ENCODE measurements around the gene NRF1.
A peak's percentile ranks its signal among the peaks of the same experiment; 100 is the strongest.

Gene NRF1

DNA sequence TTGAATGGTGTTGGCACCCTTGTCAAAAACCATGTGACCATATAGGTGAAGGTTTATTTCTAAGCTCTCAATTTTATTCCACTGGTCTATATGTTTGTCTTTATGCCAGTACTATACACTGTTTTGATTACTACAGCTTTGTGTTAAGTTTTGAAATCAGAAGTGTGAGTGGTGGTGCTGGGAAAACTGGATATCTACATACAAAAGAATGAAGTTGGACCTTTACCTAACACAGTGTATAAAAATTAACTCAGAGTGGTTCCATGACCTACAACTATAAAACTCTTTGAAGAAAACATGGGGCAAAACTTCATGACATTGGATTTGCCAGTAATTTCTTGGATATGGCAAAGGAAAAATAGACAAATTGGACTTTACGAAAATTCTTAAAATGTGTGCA lies 112.2 kb downstream of the NRF1 start:
- no peak for DNase-seq (ENCODE audit: low read depth)
- TF ChIP-seq CTCF (conservative IDR thresholded peaks at IDR 0.05; ENCODE audit: control insufficient read depth, insufficient read depth, low read depth, low read length), result no peak
- H3K4me3 ChIP-seq (ENCODE audit: control insufficient read depth, low read depth, low read length), result no peak overlapping the region

DNA sequence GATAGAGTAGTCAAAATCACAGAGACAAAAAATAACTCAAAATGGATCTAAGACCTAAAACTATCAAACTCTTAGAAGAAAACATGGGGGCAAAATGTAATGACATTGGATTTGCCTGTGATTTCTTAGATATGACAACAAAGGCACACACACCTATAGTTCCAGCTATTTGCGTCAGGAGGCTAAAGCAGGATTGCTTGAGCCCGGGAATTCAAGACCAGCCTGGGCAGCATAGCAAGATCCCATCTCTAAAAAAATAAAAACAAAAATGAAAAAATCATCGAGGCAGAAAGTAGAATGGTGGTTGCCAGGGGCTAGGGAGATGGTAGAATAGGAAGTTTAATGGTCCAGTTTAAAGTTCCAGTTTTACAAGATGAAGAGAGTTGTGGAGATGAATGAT lies 113.3 kb downstream of the NRF1 start:
- no peak for DNase-seq (ENCODE audit: low read depth)
- TF ChIP-seq CTCF (conservative IDR thresholded peaks at IDR 0.05; ENCODE audit: control insufficient read depth, insufficient read depth, low read depth, low read length), result no peak
- H3K4me3 ChIP-seq (ENCODE audit: control insufficient read depth, low read depth, low read length), result no peak overlapping the region

DNA sequence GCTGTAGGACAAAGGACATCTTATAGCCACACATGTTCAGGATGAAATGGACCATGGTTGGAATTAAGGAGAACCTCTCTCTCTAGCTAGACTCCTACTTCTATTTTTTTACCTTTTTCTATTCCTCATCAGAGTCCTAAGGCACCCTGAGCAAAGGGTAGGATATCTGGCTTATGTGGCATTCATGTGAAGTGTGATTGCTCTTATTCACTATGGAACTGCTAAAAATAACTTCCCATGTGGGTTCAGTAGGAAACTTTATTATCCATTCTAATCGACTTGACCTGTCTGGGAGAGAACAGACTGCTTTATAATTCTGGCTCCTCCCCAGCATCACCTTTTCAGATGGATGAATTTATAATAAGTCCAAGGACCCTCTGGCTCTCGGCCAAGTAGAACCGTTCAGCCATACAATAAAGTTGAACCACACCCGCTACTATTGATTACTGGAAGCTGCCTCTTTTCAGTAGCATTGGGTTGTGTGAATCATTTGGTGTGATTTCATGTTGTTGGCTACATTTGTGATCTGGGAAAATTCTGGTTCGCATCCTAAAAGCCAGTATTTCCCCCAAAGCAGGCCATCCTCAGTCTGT lies 117.5 kb downstream of the NRF1 start:
- H3K4me3 ChIP-seq (ENCODE audit: control insufficient read depth, low read depth, low read length), result no peak overlapping the region
- DNase-seq (ENCODE audit: low read depth), result no peak
- no peak for TF ChIP-seq CTCF (conservative IDR thresholded peaks at IDR 0.05; ENCODE audit: control insufficient read depth, insufficient read depth, low read depth, low read length)

- DNase-seq (ENCODE audit: low read depth), result no peak
- no peak overlapping the region for H3K4me3 ChIP-seq (ENCODE audit: control insufficient read depth, low read depth, low read length)
- no peak for TF ChIP-seq CTCF (conservative IDR thresholded peaks at IDR 0.05; ENCODE audit: control insufficient read depth, insufficient read depth, low read depth, low read length)
These were observed 118.0 kb downstream of the NRF1 start for GRCh38 chr7:129729511-129729910.

- TF ChIP-seq CTCF (conservative IDR thresholded peaks at IDR 0.05; ENCODE audit: control insufficient read depth, insufficient read depth, low read depth, low read length), result no peak
- no peak overlapping the region for H3K4me3 ChIP-seq (ENCODE audit: control insufficient read depth, low read depth, low read length)
- DNase-seq (ENCODE audit: low read depth), result no peak
These were observed 118.6 kb downstream of the NRF1 start for GRCh38 chr7:129730159-129730558.

- no peak for TF ChIP-seq CTCF (conservative IDR thresholded peaks at IDR 0.05; ENCODE audit: control insufficient read depth, insufficient read depth, low read depth, low read length)
- no peak overlapping the region for H3K4me3 ChIP-seq (ENCODE audit: control insufficient read depth, low read depth, low read length)
These were observed 122.9 kb downstream of the NRF1 start for GRCh38 chr7:129734400-129734799.

DNA sequence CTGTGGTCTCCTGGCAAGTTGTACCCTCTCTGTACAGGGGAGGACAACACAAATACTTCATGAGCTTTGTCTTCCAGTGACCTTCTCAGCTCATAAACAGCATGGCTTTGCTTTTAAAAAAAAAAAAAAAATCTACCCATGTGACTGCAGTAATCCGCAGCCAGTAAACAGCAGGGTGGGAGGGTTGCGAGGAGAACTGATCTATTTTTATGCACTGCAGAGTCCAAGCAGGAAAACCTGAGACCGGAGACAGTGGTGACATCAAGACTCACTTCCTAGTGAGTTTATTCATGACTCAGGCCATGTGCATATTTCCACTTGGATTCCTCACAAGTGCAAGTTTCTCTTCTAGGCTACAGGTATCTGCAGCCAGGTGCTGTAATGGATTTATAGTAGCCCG lies 127.9 kb downstream of the NRF1 start:
- no peak for TF ChIP-seq CTCF (conservative IDR thresholded peaks at IDR 0.05; ENCODE audit: control insufficient read depth, insufficient read depth, low read depth, low read length)
- no peak overlapping the region for H3K4me3 ChIP-seq (ENCODE audit: control insufficient read depth, low read depth, low read length)
- DNase-seq (ENCODE audit: low read depth), result peak; percentile 35

More at GRCh38 chr7:129734400-129734799, 122.9 kb downstream of the NRF1 start:
- no peak for DNase-seq (ENCODE audit: low read depth)
